ENCODE measurements around the gene GK2. TPM values are rescaled to one million over a fixed set of nuclear protein-coding genes. Genes with fewer than 3 reads are reported as not detected.
A peak's percentile ranks its signal among the peaks of the same experiment; 100 is the strongest.

The GK2 gene
- polyA plus RNA-seq (2013, experiment 1 of 2; ENCODE audit: insufficient read length): not detected
- not detected for polyA plus RNA-seq (2013, experiment 2 of 2; ENCODE audit: insufficient read length)

DNA sequence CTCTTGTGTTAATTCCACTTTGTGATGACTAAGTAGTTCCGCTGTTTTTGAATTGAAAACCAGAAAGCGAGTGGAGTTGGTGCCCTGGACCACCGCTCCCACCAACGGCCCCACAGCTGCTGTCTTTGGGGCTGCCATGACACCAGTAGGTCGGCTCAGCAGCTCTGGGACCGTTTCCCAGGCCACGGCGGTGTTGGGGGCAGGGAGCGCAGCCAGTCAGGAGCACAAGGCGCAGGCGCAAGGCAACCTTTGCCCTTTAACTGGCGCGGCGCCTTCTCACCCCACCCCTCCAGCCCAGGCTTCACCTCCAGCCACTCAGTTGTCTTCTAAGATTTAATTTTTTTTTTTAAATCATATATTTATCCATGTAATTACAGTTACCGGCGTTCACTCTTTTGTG is at the start of gene GK2:
Gene GK2, minus strand, starts transcription at position 166 of the 400 bp plus-strand sequence. Its CDS starts 28 bp downstream, at position 138.
- no peak for DNase-seq

DNA sequence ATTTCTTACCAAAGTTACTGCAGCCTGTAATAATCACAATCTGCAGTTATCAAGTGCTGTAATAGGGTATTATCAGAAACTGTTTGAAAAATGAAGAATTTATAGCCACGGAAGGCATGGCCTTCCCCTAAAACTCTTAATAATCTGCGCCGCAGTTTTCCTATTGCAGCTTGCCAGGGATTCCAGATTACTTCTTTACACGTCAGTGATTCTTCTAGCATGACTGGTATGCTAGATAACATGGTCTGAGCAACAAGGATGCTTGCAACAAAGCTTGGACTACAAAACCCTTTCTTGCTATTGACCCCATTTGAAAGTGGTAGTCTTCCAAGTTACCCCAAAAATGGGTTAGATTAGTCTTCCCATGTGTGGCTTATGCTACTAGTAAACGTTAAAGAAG is 47.2 kb upstream of the GK2 start:
- no peak for DNase-seq

- DNase-seq: no peak
Observed at GRCh38 chr4:79454656-79455055, 46.6 kb upstream of the GK2 start.

- no peak for DNase-seq
Observed at GRCh38 chr4:79450053-79450452, 42.0 kb upstream of the GK2 start.

DNA sequence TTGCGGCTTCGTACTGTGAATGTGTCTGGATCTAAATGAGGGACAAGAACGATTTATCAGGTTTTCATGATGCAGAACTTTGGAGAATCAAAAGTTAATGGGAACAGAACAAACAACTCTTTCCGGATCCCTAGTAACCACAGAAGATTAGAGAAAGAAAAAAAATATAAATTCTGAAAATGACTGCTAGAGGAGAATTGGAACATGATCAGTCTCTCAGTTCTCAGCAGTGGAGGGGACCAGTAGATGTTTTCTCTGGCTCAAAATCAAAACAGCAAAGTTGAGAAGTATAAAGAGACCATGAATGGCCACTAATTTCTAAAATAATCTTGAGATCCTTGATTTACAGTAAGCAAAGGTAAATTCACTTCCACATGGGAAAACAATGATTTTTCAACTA is 38.1 kb upstream of the GK2 start:
- DNase-seq: no peak

- peak; percentile 5 for DNase-seq
Observed at GRCh38 chr4:79445371-79445781, 37.3 kb upstream of the GK2 start.

- peak; percentile 23 for DNase-seq
Observed at GRCh38 chr4:79442422-79442821, 34.4 kb upstream of the GK2 start.

GRCh38 chr4:79439489-79439888 is 31.5 kb upstream of the GK2 start:
- no peak for DNase-seq

DNA sequence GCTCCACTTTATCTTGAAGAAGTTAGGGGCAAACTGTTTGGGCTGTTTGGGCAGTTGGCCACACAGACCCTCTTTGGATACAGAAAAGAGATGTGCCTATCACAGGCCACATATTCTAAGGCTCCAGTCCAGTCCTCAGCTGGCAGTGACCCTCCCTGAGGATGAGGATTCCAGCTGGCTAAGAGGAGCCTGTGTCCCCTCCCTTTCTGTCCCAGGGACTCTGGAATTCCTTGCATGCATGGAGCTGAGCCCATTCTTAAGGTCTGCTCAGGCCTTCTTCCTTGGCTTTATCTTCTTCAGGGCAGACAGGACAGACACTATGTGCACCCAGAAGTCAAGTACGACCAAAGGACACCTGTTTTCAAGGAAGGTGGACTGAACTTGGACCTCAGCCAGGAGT is 23.8 kb upstream of the GK2 start:
- DNase-seq: no peak

DNA sequence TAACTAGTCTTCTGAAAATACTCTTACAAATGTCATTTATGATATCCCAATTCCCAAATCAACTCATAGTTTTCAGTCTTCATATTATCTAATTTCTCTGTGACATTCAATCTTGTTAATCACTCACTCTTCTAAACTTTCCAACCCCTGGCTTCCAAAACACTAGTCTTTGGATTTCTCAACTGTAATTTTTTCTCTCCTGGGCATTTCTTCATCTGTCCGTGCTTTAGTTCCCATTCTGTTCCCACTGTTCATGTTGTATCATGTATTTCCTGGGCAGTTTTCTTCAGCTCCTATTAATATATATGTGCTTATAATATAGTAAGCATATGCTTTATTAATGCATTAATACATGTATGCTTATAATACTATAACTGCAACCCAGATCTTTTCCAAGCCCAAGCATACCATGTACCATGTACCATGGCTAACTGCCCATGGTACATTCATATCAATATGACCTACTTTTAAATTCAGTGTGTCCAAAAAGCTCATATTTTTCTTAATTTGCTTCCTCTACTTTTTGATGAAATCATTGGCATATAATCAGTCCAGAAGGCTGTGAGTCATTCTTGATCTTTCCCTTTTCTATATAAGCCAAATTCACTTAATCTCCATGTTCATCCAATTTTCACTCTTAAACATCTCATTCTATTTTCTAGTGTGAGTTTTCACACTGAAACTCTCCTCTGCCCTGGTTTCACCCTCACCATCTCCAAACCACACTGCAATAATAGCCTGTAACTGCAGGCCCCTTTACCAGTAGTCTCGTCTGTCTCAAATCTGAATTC is 21.3 kb upstream of the GK2 start:
- no peak for DNase-seq

GRCh38 chr4:79426989-79427388 is 19.0 kb upstream of the GK2 start:
- no peak for DNase-seq

- no peak for DNase-seq
Observed at GRCh38 chr4:79425586-79425985, 17.6 kb upstream of the GK2 start.

GRCh38 chr4:79421483-79421882 is 13.5 kb upstream of the GK2 start:
- DNase-seq: no peak

GRCh38 chr4:79413886-79414285 is 5.9 kb upstream of the GK2 start:
- no peak for DNase-seq

DNA sequence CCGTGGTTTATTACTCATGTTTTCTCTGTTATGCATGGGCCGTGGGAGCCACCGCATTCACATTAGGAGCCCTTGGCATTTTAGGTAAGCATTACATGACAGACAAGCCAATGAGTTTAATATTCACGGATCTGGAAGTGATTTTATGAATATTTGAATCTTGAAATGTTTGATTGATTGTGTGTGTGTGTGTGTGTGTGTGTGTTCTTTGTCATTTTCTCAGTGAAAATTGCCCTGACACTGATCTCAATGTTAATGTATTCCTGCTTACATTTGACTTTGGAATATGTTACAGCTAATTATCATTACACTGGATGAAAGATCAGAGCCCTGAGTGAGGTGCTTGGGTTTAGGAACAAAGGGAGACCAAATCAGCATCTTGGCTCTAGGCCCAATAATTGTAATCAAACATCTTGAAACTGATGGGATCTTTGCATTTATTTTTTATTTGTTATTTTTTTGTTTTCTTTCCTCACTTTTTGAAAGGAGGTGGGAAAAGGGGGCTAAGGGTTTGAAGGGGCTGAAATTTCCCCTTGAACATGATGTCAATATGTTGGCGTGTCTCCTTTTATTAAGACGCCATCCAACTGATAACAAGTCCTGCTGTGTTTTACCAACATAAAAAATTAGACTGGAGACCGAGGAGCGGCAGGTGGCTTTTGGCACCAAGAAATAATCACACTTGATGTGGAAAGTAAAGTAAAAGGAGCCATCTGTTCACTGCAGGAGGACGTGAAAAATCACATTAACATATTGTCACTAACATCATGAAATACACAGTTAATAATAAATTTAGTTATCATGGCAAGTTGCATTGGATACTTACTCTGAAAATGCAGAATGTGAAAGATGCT is 5.2 kb upstream of the GK2 start:
- DNase-seq: no peak

- no peak for DNase-seq
Observed at GRCh38 chr4:79404666-79405065, 3.4 kb downstream of the GK2 start.

GRCh38 chr4:79403356-79403755 is 4.7 kb downstream of the GK2 start:
- DNase-seq: no peak

DNA sequence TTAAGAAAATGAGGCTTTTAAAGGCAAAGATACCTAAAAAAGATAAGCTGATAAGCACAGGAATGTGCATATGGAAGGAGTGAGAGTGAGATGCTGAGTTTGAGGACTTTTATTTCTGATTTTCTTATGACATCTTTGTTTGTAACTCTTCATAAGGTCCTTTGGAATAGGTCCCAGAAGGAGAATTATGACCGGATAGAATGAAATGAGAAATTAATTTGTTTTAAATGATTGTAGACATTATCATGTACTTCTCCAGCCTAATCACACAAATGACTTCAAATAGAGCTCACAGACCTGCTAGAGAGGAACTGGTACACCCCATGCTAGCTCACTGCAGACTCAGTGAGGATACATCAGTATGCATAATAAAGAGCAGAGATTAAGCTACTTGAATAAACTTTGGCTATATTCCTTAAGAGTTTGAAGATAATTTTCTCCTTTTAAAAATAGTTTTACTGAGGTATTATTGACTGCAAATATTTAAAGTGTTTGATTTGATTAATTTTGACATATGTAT is 5.6 kb downstream of the GK2 start:
- DNase-seq: no peak

DNA sequence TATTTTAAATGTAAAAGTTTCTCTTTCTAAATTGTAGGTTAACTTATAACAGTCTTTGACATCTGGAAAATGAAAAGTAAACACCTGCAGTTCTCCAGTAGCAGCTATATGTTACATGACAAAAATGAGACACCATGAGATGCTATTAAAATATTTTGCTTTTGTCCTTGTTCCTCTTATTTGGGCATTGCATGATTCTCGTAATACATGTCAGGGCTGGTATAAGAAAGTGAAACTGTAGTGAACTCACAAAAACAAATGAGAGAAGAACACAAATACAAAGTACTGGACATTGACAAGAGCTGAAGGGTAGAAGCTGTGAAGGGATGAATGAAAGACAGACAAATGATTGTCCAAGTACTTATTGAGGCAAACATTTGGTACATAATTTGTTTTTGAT is 9.0 kb downstream of the GK2 start:
- no peak for DNase-seq

- no peak for DNase-seq
Observed at GRCh38 chr4:79397951-79398350, 10.1 kb downstream of the GK2 start.

GRCh38 chr4:79396794-79397193 is 11.2 kb downstream of the GK2 start:
- no peak for DNase-seq

DNA sequence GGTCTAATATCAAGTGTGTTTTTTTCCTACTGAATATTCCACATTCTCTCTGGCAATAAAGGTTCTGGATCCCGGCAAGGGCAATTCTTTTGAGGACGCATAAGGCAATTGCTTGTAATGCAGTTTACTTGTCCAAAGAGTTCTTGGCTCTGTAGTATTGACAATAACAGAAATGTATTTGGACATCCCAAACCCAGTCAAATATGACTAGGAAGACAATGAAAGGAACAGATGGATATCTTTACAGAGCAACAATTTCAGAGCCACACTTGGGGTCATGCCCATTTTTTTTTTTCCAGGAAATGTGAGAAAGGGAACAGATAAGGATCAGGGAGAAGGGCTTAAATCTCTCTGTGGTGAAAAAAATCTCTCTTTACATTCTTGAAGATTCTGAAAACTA is 12.2 kb downstream of the GK2 start:
- no peak for DNase-seq

GRCh38 chr4:79390890-79391289 is 17.1 kb downstream of the GK2 start:
- peak; percentile 2 for DNase-seq

DNA sequence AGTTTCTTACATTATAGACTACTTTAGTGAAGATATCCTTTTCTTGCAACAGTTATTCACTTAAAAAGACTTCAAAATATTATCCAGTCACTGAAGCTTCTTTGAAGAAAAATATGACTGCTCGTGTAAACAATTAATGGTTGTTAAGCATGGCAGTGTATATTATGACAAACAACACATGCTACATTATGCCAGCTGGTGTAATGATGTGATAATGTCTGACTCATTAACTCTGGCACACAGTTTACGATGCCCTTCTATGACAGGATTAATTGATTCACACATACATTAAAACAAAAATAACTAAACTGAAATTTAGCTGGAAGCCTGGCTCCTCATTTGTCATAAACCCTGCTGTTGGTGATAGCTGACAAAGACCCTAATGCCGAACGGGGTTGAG is 22.4 kb downstream of the GK2 start:
- DNase-seq: no peak

Measured in fibroblast of skin of back (primary cell).